H1 (cell line): Measurements from ENCODE around the gene MAP1LC3A. TPM values are rescaled to one million over a fixed set of nuclear protein-coding genes. Genes with fewer than 3 reads are reported as not detected.

Experiments used
- CTCF ChIA-PET: fragments of 300-600 bp; sonication (Branson Sonifier 250); formaldehyde crosslinking; loops from one replicate; lab custom pipeline; 2021; ENCODE audit not compliant: partially characterized antibody; lab: Charles Lee
- POLR2A ChIA-PET: fragments of 300-600 bp; sonication (Branson Sonifier 250); formaldehyde crosslinking; loops from one replicate; lab custom pipeline; 2021; ENCODE audit warnings: inconsistent platforms; ENCODE audit not compliant: partially characterized antibody; lab: Charles Lee
- DNase-seq, 2 experiments: peaks; one replicate each; pipeline versions ENCODE4 v3.0.0 to v3.0.0-alpha.2; 2010 to 2022; ENCODE audit warnings: low spot score in 2 of 2, low read depth in 1 of 2, mixed read lengths in 1 of 2
- FAIRE-seq: peaks from 2 replicates; lab custom pipeline; 2011; peaks lifted over from hg19 to GRCh38; lab: Jason Lieb, UNC
- H2AFZ ChIP-seq: 2 replicates; pipeline ENCODE4 v1.8.1; 2012; ENCODE audit warnings: low read length, inconsistent platforms
- H2AK5ac ChIP-seq: 2 replicates; pipeline ENCODE4 v1.6.1; 2013; ENCODE audit warnings: low read depth, low read length
- H2BK120ac ChIP-seq: replicated peaks from 2 replicates; pipeline ENCODE3; 2013; ENCODE audit warnings: low read depth, low read length, inconsistent platforms
- H2BK12ac ChIP-seq: 2 replicates; pipeline ENCODE4 v1.6.1; 2013; ENCODE audit warnings: low read depth, low read length
- H2BK15ac ChIP-seq: 2 replicates; pipeline ENCODE4 v1.6.1; 2013; ENCODE audit warnings: low read length
- H2BK20ac ChIP-seq: 2 replicates; pipeline ENCODE4 v1.6.1; 2013; ENCODE audit warnings: low read length
- H2BK5ac ChIP-seq: 2 replicates; pipeline ENCODE4 v1.6.1; 2013; ENCODE audit warnings: low read depth, low read length
- H3K14ac ChIP-seq: 2 replicates; pipeline ENCODE4 v1.6.1; 2013; ENCODE audit warnings: inconsistent platforms; ENCODE audit not compliant: insufficient read length
- H3K18ac ChIP-seq: 2 replicates; pipeline ENCODE4 v1.6.1; 2013; ENCODE audit warnings: low read length; ENCODE audit errors: extremely low read depth
- H3K23ac ChIP-seq: 2 replicates; pipeline ENCODE4 v1.6.1; 2013; ENCODE audit warnings: inconsistent platforms; ENCODE audit not compliant: insufficient read length
- H3K23me2 ChIP-seq: 2 replicates; pipeline ENCODE4 v1.6.1; 2013; ENCODE audit warnings: low read depth, low read length
- H3K27ac ChIP-seq: 2 replicates; pipeline ENCODE4 v1.6.1; 2011; ENCODE audit warnings: low read depth, low read length, inconsistent platforms
- H3K27me3 ChIP-seq, 4 experiments: replicated peaks in 1 of 4; 1 replicate in 1 of 4; 2 replicates in 3 of 4; pipeline versions ENCODE4 v1.6.1 to v1.8.1; 2011 to 2013; ENCODE audit warnings: low read length in 3 of 4, mild to moderate bottlenecking in 3 of 4, inconsistent platforms in 2 of 4, mixed read lengths in 2 of 4, moderate library complexity in 1 of 4; ENCODE audit not compliant: control insufficient read depth in 3 of 4, insufficient read depth in 3 of 4; ENCODE audit errors: extremely low read depth in 1 of 4
- H3K36me3 ChIP-seq, 4 experiments: 2 replicates each; pipeline versions ENCODE4 v1.6.1 to v1.8.1; 2011 to 2013; ENCODE audit warnings: mild to moderate bottlenecking in 4 of 4, low read length in 3 of 4, moderate library complexity in 2 of 4, control low read depth in 1 of 4, inconsistent platforms in 1 of 4; ENCODE audit not compliant: insufficient read depth in 4 of 4, control insufficient read depth in 2 of 4
- H3K4ac ChIP-seq: replicated peaks from 2 replicates; pipeline ENCODE3; 2013; ENCODE audit warnings: low read length, low read depth, mixed read lengths, inconsistent platforms; ENCODE audit not compliant: insufficient read length
- H3K4me1 ChIP-seq, 4 experiments: replicated peaks in 1 of 4; 1 replicate in 1 of 4; 2 replicates in 3 of 4; pipeline versions ENCODE4 v1.6.1 to v1.8.1; 2011 to 2013; ENCODE audit warnings: low read length in 3 of 4, inconsistent platforms in 2 of 4, mixed read lengths in 1 of 4; ENCODE audit not compliant: insufficient read depth in 4 of 4, control insufficient read depth in 3 of 4
- H3K4me2 ChIP-seq, 2 experiments: 2 replicates each; pipeline versions ENCODE4 v1.6.1 to v1.8.1; 2011 to 2013; ENCODE audit warnings: low read depth in 2 of 2, low read length in 2 of 2, control low read depth in 1 of 2, inconsistent platforms in 1 of 2, mild to moderate bottlenecking in 1 of 2; ENCODE audit not compliant: insufficient read depth in 1 of 2
- H3K4me3 ChIP-seq, 4 experiments: fragments of 200-600, 300-600 bp in 1 of 4; sonication (generic), shearing (Covaris generic), sonication (Bioruptor Twin) in 1 of 4; 2 replicates each; pipeline versions ENCODE4 v1.5.1 to v1.8.1; 2011 to 2016; ENCODE audit warnings: low read length in 4 of 4, low read depth in 3 of 4, control low read depth in 2 of 4, inconsistent platforms in 2 of 4, mild to moderate bottlenecking in 2 of 4, mixed read lengths in 1 of 4, moderate library complexity in 1 of 4; ENCODE audit not compliant: insufficient read depth in 2 of 4; ENCODE audit errors: extremely low read depth in 1 of 4
- H3K56ac ChIP-seq: replicated peaks from 2 replicates; pipeline ENCODE3; 2013; ENCODE audit warnings: low read depth, mild to moderate bottlenecking, mixed read lengths, low read length, inconsistent platforms; ENCODE audit not compliant: insufficient read length
- H3K79me1 ChIP-seq: 2 replicates; pipeline ENCODE4 v1.6.1; 2013; ENCODE audit warnings: low read depth, low read length, control low read depth
- H3K79me2 ChIP-seq, 2 experiments: 2 replicates each; pipeline versions ENCODE4 v1.6.1 to v1.8.1; 2012 to 2013; ENCODE audit warnings: low read length in 2 of 2, mild to moderate bottlenecking in 2 of 2, inconsistent platforms in 1 of 2; ENCODE audit not compliant: insufficient read depth in 2 of 2, control insufficient read depth in 1 of 2
- H3K9ac ChIP-seq, 4 experiments: replicated peaks in 1 of 4; 1 replicate in 1 of 4; 2 replicates in 3 of 4; pipeline versions ENCODE4 v1.6.1 to v1.8.1; 2011 to 2013; ENCODE audit warnings: low read depth in 3 of 4, low read length in 3 of 4, control low read depth in 2 of 4, mild to moderate bottlenecking in 2 of 4, moderate library complexity in 2 of 4, inconsistent platforms in 1 of 4; ENCODE audit errors: extremely low read depth in 1 of 4
- H3K9me3 ChIP-seq, 2 experiments: 2 replicates each; pipeline versions ENCODE4 v1.6.1 to v1.8.1; 2012 to 2013; ENCODE audit warnings: mild to moderate bottlenecking in 2 of 2, moderate library complexity in 2 of 2, control low read depth in 1 of 2, inconsistent platforms in 1 of 2, low read depth in 1 of 2, low read length in 1 of 2, mixed read lengths in 1 of 2; ENCODE audit not compliant: insufficient read depth in 2 of 2
- H4K20me1 ChIP-seq, 2 experiments: replicated peaks in 1 of 2; 2 replicates each; pipeline versions ENCODE3 to v1.8.1; 2011 to 2013; ENCODE audit warnings: inconsistent platforms in 2 of 2, low read length in 2 of 2, mild to moderate bottlenecking in 1 of 2; ENCODE audit not compliant: insufficient read depth in 2 of 2, control insufficient read depth in 1 of 2
- H4K5ac ChIP-seq: 2 replicates; pipeline ENCODE4 v1.6.1; 2013; ENCODE audit warnings: low read length, low read depth, mixed read lengths, inconsistent platforms; ENCODE audit not compliant: insufficient read length
- H4K8ac ChIP-seq: 2 replicates; pipeline ENCODE4 v1.8.0; 2013; ENCODE audit warnings: mild to moderate bottlenecking, moderate library complexity, low read length, inconsistent platforms; ENCODE audit not compliant: insufficient read depth; ENCODE audit errors: extremely low read depth
- H4K91ac ChIP-seq: replicated peaks from 2 replicates; pipeline ENCODE3; 2013; ENCODE audit warnings: low read length, mixed read lengths, inconsistent platforms; ENCODE audit not compliant: insufficient read length
- ATF3 ChIP-seq: IDR thresholded peaks from 2 replicates; pipeline ENCODE4 v1.6.1; 2011; ENCODE audit warnings: low read depth, mild to moderate bottlenecking, low read length; ENCODE audit not compliant: insufficient read depth
- BCL11A ChIP-seq, 2 experiments: IDR thresholded peaks; one replicate each; pipeline ENCODE4 v1.6.1; 2011; ENCODE audit warnings: low read depth in 2 of 2, low read length in 2 of 2, mild to moderate bottlenecking in 2 of 2
- CBX8 ChIP-seq: fragments of 300-800, 300-1000 bp; sonication (generic); IDR thresholded peaks from 2 replicates; pipeline ENCODE4 v1.7.1; 2016; ENCODE audit warnings: low read depth, low read length, borderline replicate concordance
- CTCF ChIP-seq, 3 experiments: IDR thresholded peaks; 1 replicate in 2 of 3; 2 replicates in 1 of 3; pipeline versions ENCODE4 v1.5.1 to v1.6.1; 2011; ENCODE audit warnings: low read length in 3 of 3, mild to moderate bottlenecking in 3 of 3, inconsistent platforms in 2 of 3, low read depth in 1 of 3, moderate library complexity in 1 of 3; ENCODE audit not compliant: insufficient read depth in 1 of 3; ENCODE audit errors: control extremely low read depth in 1 of 3
- KDM5A ChIP-seq: fragments of 200-600 bp; IDR thresholded peaks from 2 replicates; pipeline ENCODE4 v1.7.1; 2012; ENCODE audit warnings: mild to moderate bottlenecking, low read length, inconsistent platforms, mixed read lengths
- SIX5 ChIP-seq: IDR thresholded peaks from 2 replicates; pipeline ENCODE4 v1.6.1; 2011; ENCODE audit warnings: mild to moderate bottlenecking, low read depth, low read length
- SP2 ChIP-seq: IDR thresholded peaks from 2 replicates; pipeline ENCODE4 v1.6.1; 2012; ENCODE audit warnings: mild to moderate bottlenecking, low read length, inconsistent platforms
- TBP ChIP-seq: IDR thresholded peaks from 2 replicates; pipeline ENCODE4 v1.6.1; 2011; ENCODE audit warnings: low read depth, low read length, improper control_type of control experiment
- WGBS, 2 experiments: shearing (Covaris generic) in 1 of 2; methylation state at CpG; one replicate each; pipeline versions ENCODE4 v1.1.6 to v1.1.7; 2013 to 2015; ENCODE audit warnings: low lambda C conversion rate in 2 of 2, mixed read lengths in 2 of 2, inconsistent platforms in 1 of 2, low coverage in 1 of 2, missing lambda C conversion rate in 1 of 2; ENCODE audit not compliant: insufficient replicate concordance in 2 of 2, insufficient coverage in 1 of 2, insufficient read length in 1 of 2; ENCODE audit errors: extremely low coverage in 1 of 2, missing lambda C conversion rate in 1 of 2; 5-methylcytosine and 5-hydroxymethylcytosine counted together
- polyA plus RNA-seq, 7 experiments: library from polyadenylated mRNA; depleted of rRNA in 3 of 7; stranded (reverse) in 5 of 7; unstranded in 2 of 7; fragments of >200 nt in 5 of 7; fragments of 200-250 nt in 2 of 7; gene quantifications; 1 replicate in 5 of 7; 2 replicates in 1 of 7; 4 replicates in 1 of 7; pipeline versions ENCODE4 v1.2.1 to v1.2.3, GENCODE V29; 2011 to 2013; ENCODE audit warnings: missing spikeins in 2 of 7, mixed read lengths in 2 of 7
- total RNA-seq: library from RNA; stranded (reverse); fragmentation: NEBNext Ultra II Directional; extraction: Animal tissue kit (Norgen Biotek cat#: 25700); gene quantifications from 2 replicates; pipeline ENCODE4 v1.2.1, GENCODE V29; 2021

Gene MAP1LC3A
- total and polyA plus RNA-seq, 2 of the 8 experiments (the other 6 are each of a cell fraction or from before 2014, with no cell fraction given): 5.0 to 6.1 TPM

- no peak overlapping the region for H3K56ac ChIP-seq
- no peak overlapping the region for H3K4me2 ChIP-seq
- H2BK120ac ChIP-seq: no peak overlapping the region
- no peak overlapping the region for H4K5ac ChIP-seq
- peaks cover 10% of the 10 kb centered on the region for H3K23me2 ChIP-seq
- no peak overlapping the region for H3K23ac ChIP-seq
- H3K27me3 ChIP-seq: no peaks in the 10 kb centered on the region
- no peaks in the 10 kb centered on the region for H3K79me1 ChIP-seq
- ChIA-PET CTCF (interaction anchor here (0.6 to 1.6 kb wide), 3 partner anchors 11 to 47 kb away, joined by 3 to 5 read pairs (median 3); no protein-coding TSS in a partner anchor), POLR2A (no interaction called here)
- no peak overlapping the region for H3K27ac ChIP-seq
- H2BK20ac ChIP-seq: no peak overlapping the region
- DNase-seq (no peak), FAIRE-seq (no peak)
- peaks cover 0 to 3% (median 3%) of the 10 kb centered on the region in 4 experiments; a peak in 3 of 7 replicates for H3K4me1 ChIP-seq
- no peak overlapping the region for H2AK5ac ChIP-seq
- TF ChIP-seq BCL11A (IDR thresholded peaks at IDR 0.05; ENCODE audit: low read depth in 2 of 2, low read length in 2 of 2) (no peak), SIX5 (no peak), SP2 (no peak), KDM5A (no peak), TBP (no peak), CTCF (IDR thresholded peaks at IDR 0.05; ENCODE audit: control extremely low read depth in 1 of 3, insufficient read depth in 1 of 3, low read depth in 1 of 3, low read length in 3 of 3) (no peak), CBX8 (no peak), ATF3 (no peak)
- no peak overlapping the region for H3K9ac ChIP-seq
- WGBS, 2 experiments: 96% methylated on average over 4 of the region's 4 CpGs; no CpG with 5 or more reads in 1 of the 2 experiments
- no peak overlapping the region for H3K18ac ChIP-seq
- no peaks in the 10 kb centered on the region for H3K9me3 ChIP-seq
- H2BK12ac ChIP-seq: no peak overlapping the region
- H2BK15ac ChIP-seq: no peak overlapping the region
- peaks cover 0 to 8% of the 10 kb centered on the region in 2 experiments; a peak in 2 of 4 replicates for H3K79me2 ChIP-seq
- no peak overlapping the region for H3K14ac ChIP-seq
- H4K8ac ChIP-seq: no peak overlapping the region
- no peak overlapping the region for H2AFZ ChIP-seq
- no peak overlapping the region for H4K91ac ChIP-seq
- H2BK5ac ChIP-seq: no peak overlapping the region
- no peak overlapping the region for H3K4ac ChIP-seq
- peaks cover 3% of the 10 kb centered on the region in 2 experiments for H4K20me1 ChIP-seq
- H3K36me3 ChIP-seq: peaks cover 0 to 14% (median 5%) of the 10 kb centered on the region in 4 experiments; a peak in 2 of 8 replicates
- H3K4me3 ChIP-seq: no peak overlapping the region
Observed at GRCh38 chr20:34512266-34512954, 46.1 kb upstream of the MAP1LC3A start.
